ENCODE data around the gene DNM2.
A peak's percentile ranks its signal among the peaks of the same experiment; 100 is the strongest.

Gene DNM2

DNA sequence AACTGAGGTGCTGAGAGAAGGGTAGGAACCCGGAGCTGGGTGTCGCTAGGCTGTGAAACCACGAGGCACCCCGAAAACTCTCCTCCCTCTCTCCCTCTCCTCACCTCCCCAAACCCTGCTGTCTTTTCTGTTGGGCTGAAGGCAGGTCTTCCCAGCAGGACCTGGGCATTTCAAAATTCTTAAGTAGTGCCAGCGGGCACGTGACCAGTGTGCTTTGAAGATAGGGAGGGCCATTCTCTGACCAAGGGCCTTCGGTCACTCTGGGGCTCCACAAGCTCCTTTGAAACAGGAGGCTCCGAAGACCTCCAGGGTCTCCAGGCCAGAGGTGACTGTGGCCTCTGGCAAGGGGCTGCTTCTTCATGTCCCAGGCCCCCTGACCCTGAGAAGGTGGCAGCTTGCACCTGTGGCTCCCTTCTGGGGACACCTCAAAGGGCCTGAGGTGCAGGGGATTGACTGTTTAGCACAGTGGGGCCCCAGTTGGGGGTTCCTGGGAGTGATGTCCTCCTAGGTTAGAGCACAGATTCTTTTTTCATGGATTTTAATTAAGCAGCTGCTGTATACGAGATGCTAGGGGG lies 48.3 kb downstream of the DNM2 start:
- TF ChIP-seq, protein P1, sequence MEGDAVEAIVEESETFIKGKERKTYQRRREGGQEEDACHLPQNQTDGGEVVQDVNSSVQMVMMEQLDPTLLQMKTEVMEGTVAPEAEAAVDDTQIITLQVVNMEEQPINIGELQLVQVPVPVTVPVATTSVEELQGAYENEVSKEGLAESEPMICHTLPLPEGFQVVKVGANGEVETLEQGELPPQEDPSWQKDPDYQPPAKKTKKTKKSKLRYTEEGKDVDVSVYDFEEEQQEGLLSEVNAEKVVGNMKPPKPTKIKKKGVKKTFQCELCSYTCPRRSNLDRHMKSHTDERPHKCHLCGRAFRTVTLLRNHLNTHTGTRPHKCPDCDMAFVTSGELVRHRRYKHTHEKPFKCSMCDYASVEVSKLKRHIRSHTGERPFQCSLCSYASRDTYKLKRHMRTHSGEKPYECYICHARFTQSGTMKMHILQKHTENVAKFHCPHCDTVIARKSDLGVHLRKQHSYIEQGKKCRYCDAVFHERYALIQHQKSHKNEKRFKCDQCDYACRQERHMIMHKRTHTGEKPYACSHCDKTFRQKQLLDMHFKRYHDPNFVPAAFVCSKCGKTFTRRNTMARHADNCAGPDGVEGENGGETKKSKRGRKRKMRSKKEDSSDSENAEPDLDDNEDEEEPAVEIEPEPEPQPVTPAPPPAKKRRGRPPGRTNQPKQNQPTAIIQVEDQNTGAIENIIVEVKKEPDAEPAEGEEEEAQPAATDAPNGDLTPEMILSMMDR (conservative IDR thresholded peaks at IDR 0.05; ENCODE audit: low read depth, low read length), result no peak

GRCh38 chr19:10766671-10767201 lies 48.9 kb downstream of the DNM2 start:
- TF ChIP-seq, protein P1 (conservative IDR thresholded peaks at IDR 0.05; ENCODE audit: low read depth, low read length), result no peak
- peak; percentile 38 for DNase-seq (ENCODE audit: low read depth)
- no peak overlapping the region for H3K4me3 ChIP-seq (ENCODE audit: low read depth, low read length)

More for the DNA sequence above, 48.3 kb downstream of the DNM2 start:
- H3K4me3 ChIP-seq (ENCODE audit: low read depth, low read length), result no peak overlapping the region
- no peak for DNase-seq (ENCODE audit: low read depth)

- TF ChIP-seq, protein P1 (conservative IDR thresholded peaks at IDR 0.05; ENCODE audit: low read depth, low read length), result no peak
- DNase-seq (ENCODE audit: low read depth), result no peak
- no peak overlapping the region for H3K4me3 ChIP-seq (ENCODE audit: low read depth, low read length)
Observed at GRCh38 chr19:10767726-10768125, 49.8 kb downstream of the DNM2 start.

DNA sequence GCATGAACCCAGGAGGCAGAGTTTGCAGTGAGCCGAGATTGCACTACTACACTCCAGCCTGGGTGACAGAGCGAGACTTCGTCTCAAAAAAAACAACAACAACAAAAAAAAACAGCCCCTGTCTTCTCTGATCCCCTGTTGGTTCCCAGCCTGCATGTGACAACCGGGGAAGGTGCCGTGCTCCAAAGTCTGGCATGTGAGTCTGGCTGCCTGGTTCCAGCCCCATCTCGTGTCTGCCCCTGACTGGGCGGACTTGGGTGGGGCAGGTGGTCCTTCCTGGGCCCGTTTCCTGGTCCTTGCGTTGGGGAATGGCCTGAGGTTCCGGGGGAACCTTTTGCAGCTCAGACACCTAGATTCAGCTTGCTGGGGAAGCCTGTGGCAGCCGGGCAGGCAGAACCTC lies 50.5 kb downstream of the DNM2 start:
- DNase-seq (ENCODE audit: low read depth), result no peak
- TF ChIP-seq, protein P1 (conservative IDR thresholded peaks at IDR 0.05; ENCODE audit: low read depth, low read length), result no peak
- no peak overlapping the region for H3K4me3 ChIP-seq (ENCODE audit: low read depth, low read length)

DNA sequence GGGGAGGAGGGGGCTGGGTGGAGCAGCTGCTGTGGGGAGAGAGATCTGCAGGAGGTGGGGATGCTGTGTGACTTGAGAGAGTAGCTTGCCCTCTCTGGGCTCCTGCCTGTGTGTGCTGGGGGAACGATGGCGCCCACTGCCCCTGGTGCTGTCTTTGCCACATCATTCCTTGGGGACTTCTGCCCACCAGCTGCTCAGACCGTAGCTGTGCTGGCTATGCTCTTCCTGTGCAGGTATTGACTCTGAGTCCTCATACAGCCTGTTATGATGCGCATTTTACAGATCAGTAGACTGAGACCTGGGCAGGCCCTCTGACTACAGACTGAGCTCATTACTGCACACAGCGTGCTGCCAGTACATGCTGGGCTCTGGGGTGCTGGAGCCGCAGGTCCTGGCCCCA lies 51.1 kb downstream of the DNM2 start:
- no peak overlapping the region for H3K4me3 ChIP-seq (ENCODE audit: low read depth, low read length)
- TF ChIP-seq, protein P1 (conservative IDR thresholded peaks at IDR 0.05; ENCODE audit: low read depth, low read length), result no peak
- DNase-seq (ENCODE audit: low read depth), result no peak

- TF ChIP-seq, protein P1 (conservative IDR thresholded peaks at IDR 0.05; ENCODE audit: low read depth, low read length), result peak; percentile 53
- DNase-seq (ENCODE audit: low read depth), result peak; percentile 54
- no peak overlapping the region for H3K4me3 ChIP-seq (ENCODE audit: low read depth, low read length)
Observed at GRCh38 chr19:10769533-10770491, 51.9 kb downstream of the DNM2 start.
